ENCODE measurements around the gene GGT5.
"Not testable (repeated sequence)": the region's sequence is repeated elsewhere in the genome, so short reads cannot be mapped to it uniquely, and the experiment has no call there.

GGT5 gene

DNA sequence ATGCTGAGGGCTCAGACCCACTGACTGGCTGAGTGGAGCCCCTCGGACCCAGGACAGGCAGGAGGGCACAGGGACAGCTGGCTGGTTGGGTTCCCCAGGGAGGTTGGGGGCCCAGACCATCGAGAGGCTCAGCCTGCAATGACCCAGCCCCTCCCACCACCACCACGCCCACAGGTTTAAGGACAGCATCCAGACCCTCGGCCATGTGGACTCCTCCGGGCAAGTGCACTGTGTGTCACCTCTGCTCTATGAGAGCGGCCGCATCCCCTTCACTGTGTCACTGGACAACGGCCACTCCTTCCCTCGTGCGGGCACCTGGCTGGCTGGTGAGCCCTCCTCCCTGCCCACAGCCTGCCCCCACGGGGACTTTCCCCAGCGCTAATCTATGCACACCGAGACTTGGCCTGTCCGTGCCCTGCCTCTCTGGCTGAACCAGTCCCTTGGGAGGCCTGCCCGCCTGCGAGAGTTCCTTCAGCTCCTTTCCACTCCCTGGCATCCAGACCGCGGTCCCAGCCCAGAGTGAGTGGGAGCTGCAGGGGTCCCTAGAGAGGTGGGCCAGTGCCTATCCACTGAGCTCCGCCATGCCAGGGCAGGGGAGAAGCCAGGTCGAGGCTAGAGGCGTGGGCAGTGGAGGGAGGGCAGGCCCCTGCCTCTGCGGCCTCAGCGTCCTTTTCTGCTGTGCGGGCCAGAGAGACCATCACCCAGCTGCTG lies 61.4 kb downstream of the GGT5 start:
- DNase-seq (ENCODE audit: low read depth in 2 of 2): no peak

DNA sequence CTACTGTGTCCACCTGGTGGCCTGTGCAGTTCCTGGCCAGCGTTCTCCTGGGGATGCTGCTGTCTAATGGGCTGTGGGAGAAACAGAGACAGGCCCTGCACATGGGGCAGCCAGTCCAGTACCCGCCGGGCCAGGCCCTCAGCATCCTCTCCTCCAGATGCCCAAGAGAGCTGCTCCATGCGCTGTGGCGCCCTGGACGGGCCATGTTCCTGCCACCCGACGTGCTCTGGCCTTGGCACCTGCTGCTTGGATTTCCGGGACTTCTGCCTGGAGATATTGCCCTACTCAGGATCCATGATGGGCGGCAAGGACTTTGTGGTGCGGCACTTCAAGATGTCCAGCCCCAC lies 62.0 kb downstream of the GGT5 start:
- DNase-seq (ENCODE audit: low read depth in 2 of 2): not testable (repeated sequence)

DNA sequence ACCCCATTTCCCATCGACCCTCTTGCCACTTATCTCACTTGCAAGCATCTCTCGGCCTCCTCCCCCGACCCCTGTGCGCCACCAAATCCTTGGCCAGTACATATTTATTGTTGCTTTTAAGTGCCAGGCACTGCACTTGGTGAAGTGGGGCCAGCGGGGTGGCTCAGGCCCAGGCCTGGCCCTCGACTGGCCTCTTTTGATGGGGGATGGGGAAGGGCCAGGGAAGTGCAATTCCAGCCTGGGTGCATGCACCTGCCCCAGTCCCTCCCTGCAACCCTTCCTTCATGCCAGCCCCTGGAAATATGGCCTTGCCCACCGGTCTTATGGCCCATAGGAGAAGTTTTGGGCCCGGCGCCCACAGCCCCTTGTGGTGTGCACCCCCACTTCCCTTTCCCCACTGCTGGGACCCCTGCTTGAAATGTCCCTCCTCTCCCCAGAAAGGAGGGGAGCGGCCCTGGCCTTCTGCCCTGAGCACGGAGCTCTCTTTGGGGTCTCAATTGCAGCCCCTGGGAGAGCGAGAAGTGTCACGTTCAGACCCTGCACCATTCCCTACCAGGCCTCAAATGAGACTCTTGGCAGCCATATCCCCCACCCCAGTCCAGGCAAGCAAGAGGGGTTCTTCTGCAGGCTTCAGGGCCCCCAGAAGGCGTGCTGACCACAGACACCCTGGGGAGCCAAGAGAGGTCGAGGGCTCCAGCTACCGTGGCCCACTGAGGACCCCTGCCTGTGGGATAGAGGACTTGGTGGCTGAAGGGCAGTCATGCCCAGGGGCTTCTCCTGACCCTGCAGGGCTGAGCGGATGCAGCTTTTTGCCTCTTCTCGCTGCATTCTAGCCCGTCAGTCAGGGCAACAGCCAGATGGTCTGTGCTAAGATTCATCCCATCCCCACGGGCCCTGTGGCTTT lies 62.6 kb downstream of the GGT5 start:
- DNase-seq (ENCODE audit: low read depth in 2 of 2): no peak

DNA sequence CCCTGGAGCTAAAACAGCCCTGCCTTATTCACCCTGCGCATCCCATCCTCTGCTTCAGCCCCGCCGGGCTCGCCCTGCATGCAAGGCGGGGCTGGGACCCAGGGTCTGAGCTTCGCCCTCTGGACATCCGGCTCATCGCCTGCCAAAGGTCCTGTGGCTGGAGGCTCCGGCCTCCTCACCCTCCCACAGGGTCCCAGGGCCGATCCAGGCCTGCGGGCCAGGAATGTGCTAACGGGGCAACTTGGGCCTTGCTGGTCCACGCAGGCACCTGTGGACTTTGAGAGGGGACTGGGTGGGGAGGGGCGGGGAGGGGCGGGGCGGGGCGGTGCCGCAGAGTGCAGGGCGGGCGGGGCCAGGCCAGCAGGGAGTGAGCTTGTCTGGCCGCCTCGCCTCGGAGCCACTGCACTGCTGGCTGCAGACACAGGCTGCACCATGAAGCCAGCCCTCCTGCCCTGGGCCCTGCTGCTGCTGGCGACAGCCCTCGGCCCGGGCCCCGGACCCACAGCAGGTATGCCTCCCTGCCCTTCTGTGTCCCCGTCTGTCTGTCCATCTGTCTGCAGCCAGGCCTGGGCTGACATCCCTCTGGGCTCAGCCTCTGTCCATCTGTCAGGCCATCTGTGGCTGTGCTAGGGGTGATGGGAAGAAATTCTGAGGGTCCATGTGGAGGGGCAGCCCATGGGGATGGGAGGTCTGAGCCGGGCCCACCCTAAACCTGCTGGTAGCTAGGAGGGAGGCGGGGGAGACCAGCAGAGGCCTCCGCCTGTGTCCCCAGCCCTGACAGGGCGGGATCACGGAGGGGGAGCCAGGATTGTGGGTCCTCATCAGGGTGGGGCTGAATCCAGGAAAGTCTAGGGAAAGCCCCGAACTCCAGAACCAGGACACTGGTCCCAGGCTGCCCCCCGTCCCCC lies 63.5 kb downstream of the GGT5 start, which contains the start of gene SUSD2:
Gene SUSD2, plus strand, starts transcription at position 400 of the 908 bp plus-strand sequence. Its CDS starts 33 bp downstream, at position 433.
- no peak for DNase-seq (ENCODE audit: low read depth in 2 of 2)

DNA sequence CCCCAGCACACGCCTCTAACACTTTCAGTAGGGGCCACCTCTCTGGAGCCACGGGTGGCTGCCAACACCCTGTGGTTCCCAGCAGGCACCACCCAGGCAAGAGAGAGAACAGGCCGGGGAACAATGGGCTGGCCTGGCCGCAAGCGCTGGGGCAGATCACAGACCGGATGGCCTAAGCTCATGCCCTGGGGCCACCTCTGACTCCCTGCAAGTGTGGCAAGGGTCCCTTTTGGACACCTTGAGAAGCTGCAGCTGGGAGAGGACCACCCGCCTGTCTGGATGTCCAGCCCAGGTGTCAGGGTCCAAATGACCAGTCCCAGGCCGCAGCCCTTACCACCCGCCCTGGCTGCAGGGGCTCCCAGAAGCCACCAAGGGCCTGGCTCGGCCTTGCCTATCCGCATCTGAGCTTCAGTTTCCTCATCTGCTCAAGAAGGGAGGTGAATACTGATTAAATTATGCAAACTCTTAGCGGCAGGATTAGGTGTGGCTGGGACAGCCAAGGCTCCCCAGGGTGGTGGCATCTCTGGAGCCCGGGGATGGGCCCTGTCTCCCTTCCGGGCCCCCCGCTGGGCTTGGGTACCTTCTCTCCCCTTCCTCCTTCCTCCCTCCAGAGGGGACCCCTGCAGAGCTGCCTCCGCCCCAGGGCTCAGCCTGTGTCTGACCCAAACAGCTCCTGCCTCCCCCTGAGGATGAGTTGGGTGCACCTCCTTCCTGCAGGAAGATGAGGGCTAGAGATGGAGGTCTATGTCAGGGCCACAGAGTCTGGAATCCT lies 64.4 kb downstream of the GGT5 start:
- no peak for DNase-seq (ENCODE audit: low read depth in 2 of 2)

DNA sequence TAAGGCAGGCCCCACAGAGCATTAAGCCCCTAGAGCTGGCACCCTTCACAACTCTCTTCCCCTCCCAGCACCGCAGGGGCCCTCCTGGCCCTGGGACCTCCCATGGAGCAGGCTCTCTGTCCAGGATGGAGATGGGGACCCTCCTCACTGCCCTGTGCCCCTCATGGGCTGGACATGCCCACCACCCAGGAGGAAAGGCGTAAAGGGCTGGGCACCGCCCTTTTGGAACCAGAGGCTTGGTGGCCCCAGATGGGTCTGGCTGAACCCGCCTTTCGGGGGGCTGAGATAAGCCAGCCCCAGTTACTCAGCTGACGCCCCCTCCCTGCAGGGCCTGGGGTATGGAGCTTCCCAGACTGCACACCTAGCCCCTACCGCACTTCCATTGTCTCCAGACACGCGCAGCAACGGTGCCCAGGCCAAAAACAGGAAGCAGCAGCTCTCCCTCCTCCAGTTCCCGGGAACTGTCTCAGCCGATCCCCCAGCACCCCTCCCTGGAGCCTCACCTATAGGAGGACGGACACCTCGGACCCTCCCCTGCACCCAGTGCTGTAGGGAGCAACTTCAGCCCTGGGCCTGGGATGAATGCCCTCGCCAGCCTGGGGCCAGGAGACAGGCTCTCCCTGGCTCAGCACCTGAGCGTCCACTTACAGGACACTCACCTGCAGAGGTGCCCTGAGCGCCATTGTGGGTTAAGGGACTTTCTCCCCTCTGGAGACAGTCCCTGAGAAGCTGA lies 65.2 kb downstream of the GGT5 start:
- DNase-seq (ENCODE audit: low read depth in 2 of 2): no peak

DNA sequence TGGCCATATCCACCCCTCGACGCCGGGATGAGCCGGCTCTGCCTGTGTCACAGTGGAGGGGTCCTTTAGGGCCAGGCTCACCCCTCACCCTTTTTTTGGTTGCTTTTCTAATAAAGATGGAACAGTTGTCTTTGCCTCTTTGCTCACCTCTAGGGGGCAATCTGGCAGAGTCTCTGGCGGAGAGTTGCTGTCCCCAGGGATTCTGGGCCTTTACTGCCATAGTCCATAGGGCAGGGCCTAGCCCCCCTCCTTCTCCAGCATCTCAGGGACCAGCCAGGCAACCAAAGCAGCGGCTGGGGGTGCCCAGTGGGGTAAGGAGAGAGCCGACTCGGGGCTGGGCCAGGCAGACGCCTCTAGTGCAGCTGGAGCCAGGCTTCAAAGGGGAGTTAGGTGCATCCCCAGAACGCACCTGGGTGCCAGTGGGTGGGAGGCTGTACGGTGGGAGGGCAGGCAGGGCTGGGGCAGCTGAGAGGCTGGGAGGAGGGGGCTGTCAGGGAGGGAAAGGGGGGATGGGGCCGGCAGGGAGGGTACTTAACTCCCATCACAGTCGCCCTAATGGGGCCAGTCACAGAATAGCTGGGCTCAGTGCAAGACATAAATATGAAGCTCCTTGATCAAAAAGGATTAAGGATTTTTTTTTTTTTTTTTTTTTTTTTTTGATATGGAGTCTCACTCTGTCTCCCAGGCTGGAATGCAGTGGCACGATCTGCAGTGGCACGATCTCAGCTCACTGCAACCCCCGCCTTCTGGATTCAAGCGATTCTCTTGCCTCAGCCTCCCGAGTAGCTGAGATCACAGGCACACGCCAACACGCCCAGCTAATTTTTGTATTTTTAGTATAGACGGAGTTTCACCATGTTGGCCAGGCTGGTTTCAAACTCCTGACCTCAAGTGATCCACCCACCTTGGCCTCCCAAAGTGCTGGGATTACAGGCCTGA lies 66.1 kb downstream of the GGT5 start:
- no peak for DNase-seq (ENCODE audit: low read depth in 2 of 2)

DNA sequence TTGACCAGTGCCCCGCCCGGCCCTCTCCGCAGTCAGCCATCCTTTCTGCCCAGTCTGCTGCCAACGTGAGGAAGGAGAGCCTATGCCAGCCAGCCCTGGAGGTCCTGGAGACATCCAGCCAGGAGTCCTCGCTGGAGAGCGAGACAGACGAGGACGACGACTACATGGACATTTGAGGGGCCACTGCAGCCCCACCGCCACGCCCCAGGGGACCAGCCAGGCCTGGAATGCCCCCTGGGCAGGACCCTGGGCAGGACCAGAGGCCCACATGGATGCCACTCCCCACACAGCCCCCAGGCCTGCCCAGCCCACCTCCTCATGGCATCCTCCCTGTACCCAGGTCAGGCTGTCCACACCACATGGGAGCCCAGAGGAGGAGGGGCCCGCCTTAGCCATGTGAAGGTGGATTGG lies 66.9 kb downstream of the GGT5 start:
- DNase-seq (ENCODE audit: low read depth in 2 of 2): no peak

DNA sequence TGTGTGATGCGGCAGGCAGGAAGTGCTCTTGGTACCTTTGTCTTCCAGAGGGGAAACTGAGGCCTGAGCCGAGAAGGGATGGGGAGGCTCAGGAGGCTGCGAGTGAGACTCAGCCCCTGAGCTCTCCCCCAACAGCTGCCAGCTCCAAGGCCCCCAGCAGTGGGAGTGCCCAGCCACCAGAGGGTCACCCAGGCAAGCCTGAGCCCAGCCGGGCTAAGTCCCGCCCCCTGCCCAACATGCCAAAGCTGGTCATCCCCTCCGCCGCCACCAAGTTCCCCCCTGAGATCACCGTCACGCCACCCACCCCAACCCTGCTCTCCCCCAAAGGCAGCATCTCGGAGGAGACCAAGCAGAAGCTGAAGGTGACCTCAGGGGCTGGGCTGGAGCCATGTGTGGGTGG lies 67.4 kb downstream of the GGT5 start:
- DNase-seq (ENCODE audit: low read depth in 2 of 2): no peak

DNA sequence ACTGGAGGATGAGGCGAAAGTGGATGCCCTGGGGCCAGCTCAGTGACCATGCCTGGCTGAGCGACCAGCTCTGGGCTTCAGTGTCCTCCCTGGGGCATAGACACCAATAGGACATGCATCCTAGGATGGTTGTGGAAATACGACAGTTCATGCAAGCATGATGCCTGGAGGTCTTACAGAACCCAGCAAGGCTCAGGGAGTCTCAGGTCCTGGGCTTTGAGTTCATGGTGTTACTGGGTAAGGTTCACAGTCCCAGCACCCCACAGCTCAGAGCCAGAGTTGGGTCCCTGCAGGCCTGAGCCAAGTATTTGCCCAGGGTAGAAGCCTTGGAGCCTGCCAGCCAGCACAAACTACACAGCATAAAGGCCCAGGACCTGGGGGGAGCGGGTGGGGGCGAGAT lies 67.8 kb downstream of the GGT5 start:
- no peak for DNase-seq (ENCODE audit: low read depth in 2 of 2)

DNA sequence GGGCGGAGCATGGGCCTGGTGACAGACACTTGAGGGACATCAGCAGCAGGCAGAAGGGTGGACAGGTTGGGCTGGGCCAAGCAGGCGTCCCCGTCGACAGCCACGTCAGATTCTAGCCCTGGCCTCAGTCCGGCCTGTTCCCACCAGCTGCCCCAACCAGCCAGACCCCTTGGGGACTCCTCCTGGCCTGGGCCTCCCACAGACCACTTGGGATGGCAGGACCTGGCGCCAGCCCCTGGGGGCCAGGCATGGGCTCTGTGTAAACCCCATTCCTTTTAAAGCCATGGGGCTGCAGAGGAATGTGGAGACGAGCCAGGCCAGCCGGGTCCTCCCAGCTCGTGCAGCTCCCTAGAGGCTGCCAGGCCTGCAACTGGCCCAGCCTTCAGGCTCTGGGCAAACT lies 68.3 kb downstream of the GGT5 start:
- no peak for DNase-seq (ENCODE audit: low read depth in 2 of 2)

DNA sequence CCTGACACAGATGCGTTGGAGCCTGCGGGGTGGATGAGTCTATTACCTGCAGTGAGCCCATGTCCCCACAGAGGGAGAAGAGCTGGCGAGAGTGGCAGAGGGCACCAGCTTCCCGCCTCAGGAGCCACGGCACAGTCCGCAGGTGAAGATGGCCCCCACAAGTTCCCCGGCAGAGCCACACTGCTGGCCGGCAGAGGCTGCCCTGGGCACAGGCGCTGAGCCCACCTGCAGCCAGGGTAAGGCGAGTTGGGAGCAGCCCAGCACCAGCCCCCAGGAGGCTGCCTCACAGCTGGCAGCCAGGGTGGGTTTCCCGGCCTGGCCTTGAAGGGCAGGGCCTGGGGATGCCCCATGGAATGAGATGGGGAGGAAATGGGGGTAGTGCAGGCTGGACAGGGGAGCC lies 68.8 kb downstream of the GGT5 start:
- no peak for DNase-seq (ENCODE audit: low read depth in 2 of 2)

DNA sequence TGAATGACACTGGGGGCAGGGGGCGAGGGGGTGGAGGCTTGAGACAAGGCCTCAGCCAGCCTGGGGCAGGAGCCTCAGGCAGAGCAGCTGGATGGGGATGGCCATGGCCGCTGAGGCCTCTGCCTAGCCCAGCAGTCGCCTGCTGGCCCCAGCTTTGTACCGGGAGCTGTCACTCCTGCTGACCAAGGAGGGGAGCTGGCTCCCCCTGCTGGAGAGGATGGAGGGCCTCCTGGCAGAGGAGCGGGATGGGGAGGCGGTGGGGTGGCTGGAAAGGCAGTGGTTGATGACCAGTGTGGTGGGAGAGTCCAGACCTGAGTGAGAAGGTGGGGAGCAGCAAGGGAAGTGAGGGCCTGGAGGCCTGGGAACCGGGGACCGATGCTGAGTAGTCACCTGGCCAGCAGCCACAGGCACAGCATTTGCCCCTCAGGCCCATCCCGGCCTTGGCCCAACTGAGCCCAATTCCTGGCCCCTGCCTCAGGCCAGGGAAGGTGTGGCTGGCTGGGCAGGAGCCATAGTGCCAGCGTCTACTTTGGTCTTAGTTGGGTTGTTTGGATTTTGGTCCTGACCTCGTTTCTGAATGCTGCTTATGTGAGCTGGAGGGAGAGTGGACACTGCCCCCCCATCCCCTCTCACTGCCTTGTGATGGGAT lies 69.6 kb downstream of the GGT5 start:
- no peak for DNase-seq (ENCODE audit: low read depth in 2 of 2)

DNA sequence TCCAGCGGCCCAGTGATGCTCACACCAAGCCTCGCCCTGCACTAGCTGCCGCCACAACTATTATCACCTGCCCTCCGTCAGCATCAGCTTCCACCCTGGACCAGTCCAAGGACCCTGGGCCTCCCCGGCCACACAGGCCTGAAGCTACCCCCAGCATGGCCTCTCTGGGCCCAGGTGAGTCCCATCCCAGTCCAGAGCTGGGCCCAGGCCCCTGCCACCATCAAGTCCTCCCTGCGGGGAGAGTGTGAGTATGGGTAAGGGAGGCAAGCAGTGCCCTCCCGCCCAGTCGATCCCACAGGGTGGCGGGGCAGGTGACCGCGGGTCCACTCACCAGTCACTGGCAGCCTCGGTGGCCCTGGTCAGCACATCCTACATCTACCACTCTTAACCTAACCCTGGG lies 73.1 kb downstream of the GGT5 start:
- DNase-seq (ENCODE audit: low read depth in 2 of 2): no peak

DNA sequence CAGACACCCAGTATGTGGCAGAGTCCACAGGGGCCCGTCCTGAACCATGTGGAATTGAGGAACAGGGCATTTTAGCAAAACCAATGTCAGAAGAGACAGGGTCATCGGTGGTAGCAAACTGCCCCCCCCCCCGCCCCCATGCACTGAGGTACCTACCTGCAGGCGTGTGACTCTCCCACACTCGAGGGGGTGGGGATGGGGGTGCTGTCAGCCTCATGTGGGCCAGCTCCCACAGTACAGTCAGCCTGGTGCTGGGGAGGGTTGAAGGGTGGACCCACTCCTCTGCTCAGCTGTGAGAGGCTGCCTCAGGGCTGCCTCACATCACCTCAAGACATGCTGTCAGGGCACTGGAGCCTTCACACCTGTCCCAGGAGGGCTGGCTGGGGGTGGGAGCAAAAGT lies 74.2 kb downstream of the GGT5 start:
- no peak for DNase-seq (ENCODE audit: low read depth in 2 of 2)

DNA sequence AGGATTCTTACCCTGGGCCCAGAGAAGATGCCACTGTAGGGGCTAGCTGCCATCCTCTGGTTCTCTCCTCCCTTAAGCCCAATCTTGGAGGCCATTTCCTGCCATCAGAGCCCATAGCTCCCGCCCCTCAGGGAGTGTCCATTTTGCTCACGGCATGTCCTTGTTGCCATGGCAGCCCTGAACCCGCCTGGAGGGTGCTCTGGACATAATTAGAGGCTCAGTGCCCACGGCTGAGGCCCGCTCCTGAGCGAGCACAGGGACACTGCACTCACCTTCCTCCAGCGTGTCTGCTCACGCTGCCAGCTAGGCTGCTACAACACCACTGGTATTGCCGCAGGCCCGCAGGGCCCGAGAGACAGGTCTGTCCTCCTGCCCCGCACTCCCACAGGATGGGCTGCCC lies 74.7 kb downstream of the GGT5 start:
- DNase-seq (ENCODE audit: low read depth in 2 of 2): no peak

All from fibroblast of skin of left quadriceps (primary cell).